HG02973 (cell line): ENCODE measurements around the gene GVQW3.

Experiments
- ATAC-seq: cut with Tn5 transposase; IDR thresholded peaks from one replicate; pipeline ENCODE4 v1.9.1; 2021; ENCODE audit warnings: moderate library complexity; ENCODE audit not compliant: unreplicated experiment

The GVQW3 gene

GRCh38 chr11:76380977-76381719, at the start of gene GVQW3, which contains the start of gene THAP12:
Gene GVQW3 (plus strand): TSS chr11:76381323. CDS start chr11:76381829, 506 bp downstream.
Gene THAP12 (minus strand): TSS chr11:76381132. CDS start chr11:76380836, 296 bp downstream.
- ATAC-seq: peak; percentile 57

DNA sequence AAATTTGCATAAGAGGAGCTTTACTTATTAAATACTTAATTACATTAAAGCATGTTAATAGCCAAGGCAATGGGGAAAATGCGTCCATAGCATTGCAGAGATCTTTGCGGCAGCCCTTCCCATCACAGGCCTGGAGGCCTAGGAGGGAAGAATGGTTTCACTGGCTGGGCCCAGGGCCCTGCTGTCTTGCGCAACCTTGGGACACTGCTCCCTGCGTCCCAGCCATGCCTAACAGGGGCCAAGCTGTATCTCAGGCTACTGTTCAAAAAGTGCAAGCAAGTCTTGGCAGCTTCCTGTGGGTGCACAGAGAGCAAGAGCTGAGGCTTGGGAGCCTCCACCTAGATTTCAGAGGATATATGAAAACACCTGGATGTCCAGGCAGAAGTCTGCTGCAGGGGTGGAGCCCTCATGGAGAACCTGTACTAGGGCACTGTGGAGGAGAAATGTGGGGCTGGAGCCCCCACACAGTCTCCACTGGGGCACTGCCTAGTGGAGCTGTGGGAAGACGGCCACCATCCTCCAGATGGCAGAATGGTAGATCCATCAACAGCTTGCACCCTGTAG, 46.2 kb upstream of the GVQW3 start:
- ATAC-seq: no peak

DNA sequence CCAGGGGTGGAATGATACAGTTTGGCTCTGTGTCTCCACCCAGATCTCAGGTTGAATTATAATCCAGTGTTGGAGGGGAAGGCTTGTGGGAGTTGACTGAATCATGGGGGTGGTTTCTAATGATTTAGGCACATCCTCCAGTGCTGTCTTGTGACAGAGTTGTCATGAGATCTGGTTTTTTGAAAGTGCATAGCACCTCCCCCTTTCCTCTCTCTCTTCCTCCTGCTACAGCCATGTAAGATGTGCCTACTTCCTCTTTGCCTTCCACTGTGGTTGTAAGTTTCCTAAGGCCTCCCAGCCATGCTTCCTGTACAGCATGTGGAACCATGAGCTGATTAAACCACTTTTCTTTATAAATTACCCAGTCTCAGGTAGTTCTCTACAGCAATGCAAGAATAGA, 45.3 kb upstream of the GVQW3 start:
- ATAC-seq: no peak

GRCh38 chr11:76336597-76336996, 44.5 kb upstream of the GVQW3 start:
- no peak for ATAC-seq

- no peak for ATAC-seq
Observed at GRCh38 chr11:76337469-76337868, 43.7 kb upstream of the GVQW3 start.

DNA sequence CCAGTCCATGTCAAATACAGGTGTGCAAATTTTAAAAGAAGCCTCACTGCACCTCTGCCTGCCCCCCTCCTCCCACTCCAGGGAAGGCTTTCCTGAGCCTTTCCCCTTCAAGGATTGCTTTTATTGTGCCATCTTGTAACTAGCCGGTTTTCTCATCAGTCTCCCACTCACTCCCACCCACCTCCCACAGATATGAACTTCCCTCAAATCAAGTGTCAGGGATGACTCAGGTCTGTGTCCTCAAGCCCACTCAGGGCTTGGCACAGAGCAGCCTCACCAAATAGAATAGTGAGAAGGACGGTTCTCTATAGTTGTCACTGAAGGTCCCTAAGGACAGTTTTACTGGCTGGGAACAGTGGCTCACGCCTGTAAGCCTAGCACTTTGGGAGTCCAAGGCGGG, 43.2 kb upstream of the GVQW3 start:
- ATAC-seq: no peak

- no peak for ATAC-seq
Observed at GRCh38 chr11:76339221-76339620, 41.9 kb upstream of the GVQW3 start.

- no peak for ATAC-seq
Observed at GRCh38 chr11:76347466-76347865, 33.7 kb upstream of the GVQW3 start.

DNA sequence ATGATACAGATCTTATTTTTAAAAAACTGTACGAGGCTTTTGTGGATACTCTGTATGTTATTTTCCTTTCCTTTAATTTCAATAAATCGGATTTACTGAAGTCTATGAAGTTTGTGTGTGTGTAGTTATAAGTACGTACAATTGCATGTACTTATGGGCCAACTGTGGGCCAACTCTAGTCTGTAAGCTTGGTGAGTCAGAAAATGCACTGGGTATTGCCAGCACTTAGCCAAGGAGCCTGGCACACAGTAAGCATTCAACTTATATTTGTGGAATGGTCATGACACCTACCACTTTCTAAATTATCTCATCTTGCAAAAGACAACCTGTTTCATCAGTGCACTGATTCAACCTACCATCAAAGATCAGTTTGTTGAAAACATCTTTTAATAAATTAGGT, 32.8 kb upstream of the GVQW3 start:
- ATAC-seq: no peak

DNA sequence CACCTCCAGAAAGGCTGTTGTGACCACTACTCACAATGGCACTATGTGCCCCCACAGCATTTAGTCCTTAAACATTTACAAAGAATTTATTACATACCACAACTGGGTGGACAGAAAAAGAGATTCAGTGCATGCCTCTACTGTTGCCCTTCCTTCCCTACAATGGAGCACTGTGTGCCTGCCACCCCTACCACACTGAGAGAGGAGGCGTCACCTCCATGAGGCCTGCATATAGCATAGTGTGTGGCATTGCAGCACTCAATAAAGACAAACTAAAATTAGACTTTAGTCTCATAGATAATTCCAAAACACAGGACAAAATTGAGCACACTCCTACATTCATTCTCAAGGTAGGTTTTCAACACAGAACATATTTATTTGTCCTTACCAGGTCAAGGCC, 26.0 kb upstream of the GVQW3 start:
- no peak for ATAC-seq

DNA sequence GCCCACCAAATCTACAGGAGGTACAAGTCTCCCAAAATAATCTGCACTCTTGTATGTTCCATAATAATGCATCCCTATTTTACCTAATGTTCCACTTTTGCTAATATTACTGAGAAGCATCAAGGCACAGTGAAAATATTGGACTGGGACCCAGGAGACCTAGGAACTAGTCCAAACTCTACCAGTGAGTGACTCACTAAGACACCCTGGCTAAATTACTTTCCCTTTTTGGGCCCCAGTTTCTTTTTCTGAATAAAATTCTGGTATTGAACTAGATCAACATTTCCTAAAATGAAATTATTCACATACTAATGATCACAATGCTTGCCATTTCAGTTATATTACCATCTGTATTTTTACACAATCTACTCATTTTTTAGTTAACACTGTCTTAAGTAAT, 19.7 kb upstream of the GVQW3 start:
- no peak for ATAC-seq

DNA sequence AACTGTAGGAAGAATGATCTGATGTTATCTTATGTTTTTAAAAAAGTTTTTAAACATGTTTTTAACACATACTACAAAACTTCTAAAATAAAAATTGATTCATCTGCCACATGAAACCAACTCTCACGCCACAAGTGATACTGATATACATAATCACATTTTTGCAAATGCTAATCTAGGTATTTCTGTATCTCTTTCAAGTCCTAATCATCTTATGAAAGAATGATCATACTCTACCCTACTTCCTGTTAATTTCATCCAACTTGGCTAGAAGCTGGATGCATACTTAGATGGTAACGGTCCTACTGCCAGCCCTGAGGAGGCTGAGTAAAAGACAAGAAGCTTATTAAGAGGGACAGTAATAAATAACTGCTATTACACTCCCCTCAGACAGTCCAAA, 19.3 kb upstream of the GVQW3 start:
- ATAC-seq: no peak

DNA sequence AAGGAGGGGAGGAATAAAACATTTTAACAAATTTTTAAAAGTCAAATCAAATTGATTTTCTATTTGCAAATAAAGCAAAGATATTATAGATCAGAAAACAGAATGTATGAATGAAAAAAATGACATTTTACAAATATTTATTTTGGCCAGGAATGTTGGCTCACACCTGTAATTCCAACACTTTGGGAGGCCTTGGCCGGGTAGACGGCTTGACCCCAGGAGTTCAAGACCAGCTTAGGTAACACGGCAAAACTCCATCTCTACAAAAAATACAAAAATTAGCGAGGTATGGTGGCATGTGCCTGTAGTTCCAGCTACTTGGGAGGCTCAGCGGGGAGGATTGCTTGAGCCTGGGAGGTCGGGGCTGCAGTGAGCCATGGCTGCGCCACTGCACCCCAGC, 18.4 kb upstream of the GVQW3 start:
- no peak for ATAC-seq

DNA sequence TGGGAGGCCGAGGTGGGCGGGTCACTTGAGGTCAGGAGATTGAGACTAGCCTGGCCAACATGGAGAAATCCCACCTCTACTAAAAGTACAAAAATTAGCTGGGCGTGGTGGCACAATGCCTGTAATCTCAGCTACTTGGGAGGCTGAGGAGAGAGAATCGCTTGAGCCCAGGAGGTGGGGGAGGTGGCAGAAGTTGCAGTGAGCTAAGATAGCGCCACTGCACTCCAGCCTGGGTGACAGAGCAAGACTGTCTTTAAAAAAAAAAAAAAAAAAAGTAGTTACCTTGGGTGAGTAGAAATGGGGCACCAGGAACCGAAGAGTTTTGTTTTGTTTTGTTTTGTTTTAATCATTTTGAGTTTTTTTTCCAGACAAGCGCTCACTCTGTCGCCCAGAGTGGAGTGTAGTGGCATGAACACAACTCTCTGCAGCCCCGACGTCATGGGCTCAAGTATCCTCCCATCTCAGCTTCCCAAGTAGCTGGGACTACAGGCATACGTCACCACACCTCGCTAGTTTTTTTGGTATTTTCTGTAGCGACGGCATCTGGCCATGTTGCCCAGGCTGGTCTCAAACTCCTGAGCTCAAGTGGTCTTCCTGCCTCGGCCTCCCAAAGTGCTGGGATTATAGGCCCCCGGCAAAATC, 16.0 kb upstream of the GVQW3 start:
- no peak for ATAC-seq

GRCh38 chr11:76368490-76368889, 12.6 kb upstream of the GVQW3 start:
- no peak for ATAC-seq

- no peak for ATAC-seq
Observed at GRCh38 chr11:76369406-76369805, 11.7 kb upstream of the GVQW3 start.

GRCh38 chr11:76371170-76371569, 10.0 kb upstream of the GVQW3 start:
- ATAC-seq: peak; percentile 65

- ATAC-seq: peak; percentile 28
Observed at GRCh38 chr11:76376746-76377558, 4.2 kb upstream of the GVQW3 start.

DNA sequence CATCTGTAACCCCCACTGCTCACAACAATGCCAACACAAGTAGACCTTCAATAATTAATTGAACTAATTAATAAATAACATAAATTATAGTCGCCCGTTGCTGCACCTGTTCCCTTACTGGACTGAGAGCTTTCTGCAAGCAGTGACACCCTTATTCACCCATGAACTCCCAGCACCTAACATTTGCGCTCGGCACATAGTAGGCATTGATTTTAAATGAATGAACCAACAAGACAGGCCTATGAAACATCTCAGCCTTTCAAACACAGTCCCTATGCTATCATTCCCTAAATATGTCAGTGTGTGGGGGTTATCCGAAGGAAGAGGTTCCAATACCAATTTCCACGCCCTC, 1.3 kb upstream of the GVQW3 start:
- no peak for ATAC-seq

DNA sequence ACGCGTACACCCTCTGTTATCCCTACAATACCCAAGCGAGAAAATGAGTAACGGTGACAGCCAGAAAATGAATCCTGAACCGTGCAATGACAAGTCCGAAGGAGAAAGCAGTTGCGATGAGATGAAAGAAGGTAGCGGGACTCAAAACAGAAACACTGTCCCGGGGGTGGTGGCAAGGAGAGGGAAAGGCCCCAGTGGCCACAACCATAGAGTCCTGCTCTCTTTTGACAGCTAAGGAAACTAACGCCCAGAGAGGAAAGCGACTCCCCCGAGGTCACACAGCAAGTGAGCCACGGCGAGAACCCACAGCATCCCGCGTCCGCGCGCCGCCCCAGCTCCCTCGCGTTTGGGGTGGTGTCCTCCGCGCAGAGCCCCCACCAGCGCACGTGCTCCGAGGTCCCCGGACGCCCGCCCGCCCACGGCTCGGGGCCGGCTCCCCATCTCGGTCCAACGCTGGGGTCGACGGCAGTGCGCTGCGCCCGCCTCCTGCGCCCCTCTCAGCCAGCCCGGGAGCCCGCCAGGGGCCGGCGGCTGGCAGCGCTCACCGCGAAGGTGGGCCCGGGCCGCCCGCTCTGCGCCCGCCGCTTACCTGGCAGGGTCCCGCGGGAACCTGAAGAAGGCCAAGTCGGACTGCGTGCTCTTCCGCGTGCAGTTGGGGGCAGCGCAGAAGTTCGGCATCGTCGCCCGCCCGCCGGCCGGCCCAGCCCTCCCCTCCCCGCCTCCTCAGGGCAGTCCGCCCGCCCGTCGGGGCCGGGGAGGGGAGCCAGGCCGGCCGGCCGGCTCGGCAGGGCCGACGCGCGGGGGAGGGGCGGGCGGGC, 755 bp upstream of the GVQW3 start:
- peak; percentile 15 for ATAC-seq

GRCh38 chr11:76382209-76382608, 1.1 kb downstream of the GVQW3 start:
- no peak for ATAC-seq
